ENCODE results near the gene MISP. TPM values are rescaled to one million over a fixed set of nuclear protein-coding genes. Genes with fewer than 3 reads are reported as not detected.

The MISP gene
- total and polyA plus RNA-seq, 4 donors, result 14.9 to 23.7 (median 22.1) TPM

DNA sequence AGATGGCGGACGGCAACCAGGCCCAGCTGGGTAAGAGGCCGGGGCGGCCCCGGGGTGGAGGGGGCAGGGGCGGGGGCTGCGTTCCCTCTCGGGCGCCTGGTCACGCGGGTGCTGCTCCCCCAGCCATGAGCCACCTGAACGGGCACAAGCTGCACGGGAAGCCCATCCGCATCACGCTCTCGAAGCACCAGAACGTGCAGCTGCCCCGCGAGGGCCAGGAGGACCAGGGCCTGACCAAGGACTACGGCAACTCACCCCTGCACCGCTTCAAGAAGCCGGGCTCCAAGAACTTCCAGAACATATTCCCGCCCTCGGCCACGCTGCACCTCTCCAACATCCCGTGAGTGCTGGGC is 57.5 kb downstream of the MISP start:
- no peak for ATAC-seq (ENCODE audit: insufficient read depth, low FRiP score)
- TF ChIP-seq, protein P1, sequence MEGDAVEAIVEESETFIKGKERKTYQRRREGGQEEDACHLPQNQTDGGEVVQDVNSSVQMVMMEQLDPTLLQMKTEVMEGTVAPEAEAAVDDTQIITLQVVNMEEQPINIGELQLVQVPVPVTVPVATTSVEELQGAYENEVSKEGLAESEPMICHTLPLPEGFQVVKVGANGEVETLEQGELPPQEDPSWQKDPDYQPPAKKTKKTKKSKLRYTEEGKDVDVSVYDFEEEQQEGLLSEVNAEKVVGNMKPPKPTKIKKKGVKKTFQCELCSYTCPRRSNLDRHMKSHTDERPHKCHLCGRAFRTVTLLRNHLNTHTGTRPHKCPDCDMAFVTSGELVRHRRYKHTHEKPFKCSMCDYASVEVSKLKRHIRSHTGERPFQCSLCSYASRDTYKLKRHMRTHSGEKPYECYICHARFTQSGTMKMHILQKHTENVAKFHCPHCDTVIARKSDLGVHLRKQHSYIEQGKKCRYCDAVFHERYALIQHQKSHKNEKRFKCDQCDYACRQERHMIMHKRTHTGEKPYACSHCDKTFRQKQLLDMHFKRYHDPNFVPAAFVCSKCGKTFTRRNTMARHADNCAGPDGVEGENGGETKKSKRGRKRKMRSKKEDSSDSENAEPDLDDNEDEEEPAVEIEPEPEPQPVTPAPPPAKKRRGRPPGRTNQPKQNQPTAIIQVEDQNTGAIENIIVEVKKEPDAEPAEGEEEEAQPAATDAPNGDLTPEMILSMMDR (IDR thresholded peaks at IDR 0.05; ENCODE audit: control extremely low read depth, extremely low read depth), result no peak
- DNase-seq, result no peak

DNA sequence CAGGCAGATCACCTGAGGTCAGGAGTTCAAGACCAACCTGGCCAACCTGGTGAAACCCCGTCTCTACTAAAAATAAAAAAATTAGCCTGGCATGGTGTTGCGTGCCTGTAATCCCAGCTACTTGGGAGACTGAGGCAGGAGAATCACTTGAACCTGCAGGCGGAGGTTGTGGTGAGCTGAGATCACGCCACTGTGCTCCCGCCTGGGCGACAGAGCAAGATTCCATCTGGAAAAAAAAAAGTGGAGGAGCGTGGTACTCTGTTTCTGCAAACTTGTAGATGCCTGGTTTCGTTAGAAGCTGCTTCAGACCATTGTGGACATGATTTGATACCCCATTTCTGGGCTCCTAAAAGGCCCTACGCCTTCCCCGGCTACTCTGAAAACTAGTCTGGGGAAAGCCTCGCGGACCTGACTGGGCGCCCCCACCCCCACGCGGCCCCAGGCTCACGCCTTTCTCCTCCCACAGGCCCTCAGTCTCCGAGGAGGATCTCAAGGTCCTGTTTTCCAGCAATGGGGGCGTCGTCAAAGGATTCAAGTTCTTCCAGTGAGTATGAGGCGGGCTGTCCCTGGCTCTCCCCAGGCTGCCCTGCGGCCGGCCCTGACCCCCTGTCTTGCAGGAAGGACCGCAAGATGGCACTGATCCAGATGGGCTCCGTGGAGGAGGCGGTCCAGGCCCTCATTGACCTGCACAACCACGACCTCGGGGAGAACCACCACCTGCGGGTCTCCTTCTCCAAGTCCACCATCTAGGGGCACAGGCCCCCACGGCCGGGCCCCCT is 59.4 kb downstream of the MISP start:
- H3K4me3 ChIP-seq, result no peak overlapping the region
- no peak overlapping the region for H3K9ac ChIP-seq (ENCODE audit: insufficient read depth in 1 of 2, low read length in 2 of 2)
- no peak overlapping the region for H3K27ac ChIP-seq (ENCODE audit: low read depth in 1 of 2, low read length in 1 of 2)
- TF ChIP-seq, protein P1 (IDR thresholded peaks at IDR 0.05; ENCODE audit: control extremely low read depth, extremely low read depth), result no peak
- no peak for DNase-seq
- H3K4me1 ChIP-seq (ENCODE audit: control insufficient read depth in 5 of 5, insufficient read depth in 5 of 5, low read length in 5 of 5), result peaks cover 0 to 2% (median 0%) of the 10 kb centered on the region in 5 donors
- ATAC-seq (ENCODE audit: insufficient read depth, low FRiP score), result no peak
- peaks cover 28 to 71% (median 48%) of the 10 kb centered on the region in 4 donors for H3K36me3 ChIP-seq (ENCODE audit: control insufficient read depth in 4 of 4, insufficient read depth in 4 of 4, low read length in 4 of 4)
- no peaks in the 10 kb centered on the region for H3K27me3 ChIP-seq (ENCODE audit: control insufficient read depth in 3 of 3, insufficient read depth in 3 of 3, low read length in 2 of 3)
- H3K9me3 ChIP-seq (ENCODE audit: control insufficient read depth in 4 of 4, insufficient read depth in 3 of 4, low read length in 3 of 4), result no peaks in the 10 kb centered on the region
- WGBS, 2 donors, result 80 to 89% methylated on average over 30 of the region's 30 CpGs

More for the DNA sequence above, 57.5 kb downstream of the MISP start:
- no peak overlapping the region for H3K4me3 ChIP-seq
- H3K9me3 ChIP-seq (ENCODE audit: control insufficient read depth in 4 of 4, insufficient read depth in 3 of 4, low read length in 3 of 4), result no peaks in the 10 kb centered on the region
- no peaks in the 10 kb centered on the region for H3K27me3 ChIP-seq (ENCODE audit: control insufficient read depth in 3 of 3, insufficient read depth in 3 of 3, low read length in 2 of 3)
- 92 to 94% methylated on average over 26 of the region's 26 CpGs for WGBS, 2 donors
- no peak overlapping the region for H3K9ac ChIP-seq (ENCODE audit: insufficient read depth in 1 of 2, low read length in 2 of 2)
- H3K27ac ChIP-seq (ENCODE audit: low read depth in 1 of 2, low read length in 1 of 2), result no peak overlapping the region
- H3K36me3 ChIP-seq (ENCODE audit: control insufficient read depth in 4 of 4, insufficient read depth in 4 of 4, low read length in 4 of 4), result peaks cover 35 to 86% (median 61%) of the 10 kb centered on the region in 4 donors
- peaks cover 0 to 3% (median 0%) of the 10 kb centered on the region in 5 donors for H3K4me1 ChIP-seq (ENCODE audit: control insufficient read depth in 5 of 5, insufficient read depth in 5 of 5, low read length in 5 of 5)

- ATAC-seq (ENCODE audit: insufficient read depth, low FRiP score) (no peak), DNase-seq (no peak)
- no peak overlapping the region for H3K4me3 ChIP-seq
- 86 to 87% methylated on average over 22 to 25 of the region's 25 CpGs for WGBS, 2 donors
- H3K9me3 ChIP-seq (ENCODE audit: control insufficient read depth in 4 of 4, insufficient read depth in 3 of 4, low read length in 3 of 4), result no peaks in the 10 kb centered on the region
- no peak overlapping the region for H3K27ac ChIP-seq (ENCODE audit: low read depth in 1 of 2, low read length in 1 of 2)
- TF ChIP-seq, protein P1 (IDR thresholded peaks at IDR 0.05; ENCODE audit: control extremely low read depth, extremely low read depth), result no peak
- H3K36me3 ChIP-seq (ENCODE audit: control insufficient read depth in 4 of 4, insufficient read depth in 4 of 4, low read length in 4 of 4), result peaks cover 24 to 64% (median 41%) of the 10 kb centered on the region in 4 donors
- no peaks in the 10 kb centered on the region for H3K27me3 ChIP-seq (ENCODE audit: control insufficient read depth in 3 of 3, insufficient read depth in 3 of 3, low read length in 2 of 3)
- no peak overlapping the region for H3K9ac ChIP-seq (ENCODE audit: insufficient read depth in 1 of 2, low read length in 2 of 2)
- H3K4me1 ChIP-seq (ENCODE audit: control insufficient read depth in 5 of 5, insufficient read depth in 5 of 5, low read length in 5 of 5), result no peaks in the 10 kb centered on the region
Observed at GRCh38 chr19:810883-811489, 60.1 kb downstream of the MISP start.
